Activated CD4-positive, CD25-positive, alpha-beta regulatory T cell treated with anti-CD3 and anti-CD28 coated beads, Interleukin-2, amount 50 U/mL, for 72 hours (primary cell): ENCODE results near the gene SMIM5.
"Not testable (repeated sequence)": the region's sequence is repeated elsewhere in the genome, so short reads cannot be mapped to it uniquely, and the experiment has no call there.

Experiments used
- DNase-seq: peaks from one replicate; pipeline ENCODE4 v3.0.0; 2021

Gene SMIM5

DNA sequence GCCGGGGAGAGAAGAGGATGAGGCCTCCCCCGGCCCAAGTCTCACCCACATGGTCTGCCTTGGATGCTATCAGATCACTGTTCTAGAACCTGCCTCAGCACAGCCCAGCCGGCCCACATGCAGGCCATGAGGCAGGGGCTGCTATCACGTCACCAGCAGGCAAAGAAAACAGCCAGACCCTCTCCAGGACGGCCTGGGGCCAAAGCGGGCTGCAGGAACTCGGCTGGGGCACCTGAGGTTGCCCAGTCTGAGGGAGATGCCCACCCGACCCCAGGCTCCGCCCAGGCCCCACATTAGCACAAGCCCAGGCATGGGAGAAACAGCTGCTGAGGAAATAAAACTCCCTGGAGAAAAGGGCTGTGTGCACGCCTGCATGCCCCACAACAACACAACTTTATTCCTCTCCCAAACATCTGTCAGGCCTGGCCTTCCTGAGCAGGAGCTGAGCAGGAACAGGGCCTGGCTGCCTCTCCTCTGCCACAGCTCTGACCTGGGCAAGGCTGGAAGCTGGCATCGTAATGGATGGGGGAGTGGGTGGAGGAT is 6.7 kb upstream of the SMIM5 start:
- no peak for DNase-seq

DNA sequence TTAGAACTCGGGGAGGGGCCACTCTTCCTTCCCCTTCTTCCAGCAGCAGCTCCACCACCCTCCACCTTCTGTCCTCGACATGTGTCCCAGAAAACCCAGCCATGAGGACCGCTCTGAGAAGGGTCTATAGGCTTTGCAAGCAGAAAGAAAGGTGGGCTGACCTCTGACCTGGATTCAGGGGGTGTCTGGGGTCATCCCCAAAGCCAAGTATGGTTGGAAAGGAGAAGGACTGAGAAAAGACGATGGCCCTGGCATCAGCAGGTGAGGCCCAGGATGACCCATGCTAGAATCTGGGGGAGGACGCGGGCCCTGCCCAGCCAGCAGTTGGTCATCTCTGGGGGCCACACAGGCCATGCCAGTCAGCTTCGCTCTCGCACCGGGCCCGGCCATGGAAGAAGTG is 6.1 kb upstream of the SMIM5 start:
- DNase-seq, result no peak

DNA sequence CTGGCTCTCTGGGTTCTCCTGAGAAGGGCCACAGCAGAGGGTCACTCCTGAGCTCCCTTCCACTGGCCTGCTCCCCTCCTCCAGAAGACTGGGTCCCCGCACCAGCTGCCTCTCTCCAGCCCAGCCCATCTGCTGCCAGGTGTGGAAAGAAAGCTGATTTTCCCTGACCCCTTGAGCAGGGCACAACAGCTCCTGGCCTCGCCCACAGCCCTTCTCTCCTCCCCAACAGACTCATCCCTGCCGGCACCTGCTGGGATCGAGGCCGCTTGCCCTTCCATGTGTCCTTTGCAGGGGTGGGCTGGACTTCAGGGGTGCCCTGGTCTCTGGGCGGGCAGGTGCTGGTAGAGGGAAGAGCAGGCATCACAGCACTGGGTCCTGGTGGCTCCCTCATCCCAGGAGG is 4.8 kb upstream of the SMIM5 start:
- no peak for DNase-seq

DNA sequence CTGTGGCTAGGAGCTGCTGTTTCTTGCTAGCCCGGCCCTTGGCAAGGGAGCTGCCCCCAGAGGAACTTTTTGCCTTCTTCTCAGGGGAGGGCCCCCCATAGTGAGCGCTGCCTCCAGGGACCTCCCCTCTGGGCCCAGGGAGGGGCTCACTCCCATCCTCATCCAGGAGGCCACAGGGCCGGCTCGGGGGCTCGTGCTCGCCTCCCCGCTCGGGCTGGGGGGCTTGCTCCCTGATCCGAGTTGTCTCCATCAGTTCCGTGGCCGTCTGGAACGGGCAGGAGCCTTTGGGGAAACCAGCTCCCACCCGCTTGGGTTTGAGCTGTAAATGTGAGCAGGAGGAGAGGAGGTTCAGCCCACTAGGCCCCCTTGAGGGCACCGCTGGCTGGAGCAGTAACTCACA is 4.1 kb upstream of the SMIM5 start:
- no peak for DNase-seq

DNA sequence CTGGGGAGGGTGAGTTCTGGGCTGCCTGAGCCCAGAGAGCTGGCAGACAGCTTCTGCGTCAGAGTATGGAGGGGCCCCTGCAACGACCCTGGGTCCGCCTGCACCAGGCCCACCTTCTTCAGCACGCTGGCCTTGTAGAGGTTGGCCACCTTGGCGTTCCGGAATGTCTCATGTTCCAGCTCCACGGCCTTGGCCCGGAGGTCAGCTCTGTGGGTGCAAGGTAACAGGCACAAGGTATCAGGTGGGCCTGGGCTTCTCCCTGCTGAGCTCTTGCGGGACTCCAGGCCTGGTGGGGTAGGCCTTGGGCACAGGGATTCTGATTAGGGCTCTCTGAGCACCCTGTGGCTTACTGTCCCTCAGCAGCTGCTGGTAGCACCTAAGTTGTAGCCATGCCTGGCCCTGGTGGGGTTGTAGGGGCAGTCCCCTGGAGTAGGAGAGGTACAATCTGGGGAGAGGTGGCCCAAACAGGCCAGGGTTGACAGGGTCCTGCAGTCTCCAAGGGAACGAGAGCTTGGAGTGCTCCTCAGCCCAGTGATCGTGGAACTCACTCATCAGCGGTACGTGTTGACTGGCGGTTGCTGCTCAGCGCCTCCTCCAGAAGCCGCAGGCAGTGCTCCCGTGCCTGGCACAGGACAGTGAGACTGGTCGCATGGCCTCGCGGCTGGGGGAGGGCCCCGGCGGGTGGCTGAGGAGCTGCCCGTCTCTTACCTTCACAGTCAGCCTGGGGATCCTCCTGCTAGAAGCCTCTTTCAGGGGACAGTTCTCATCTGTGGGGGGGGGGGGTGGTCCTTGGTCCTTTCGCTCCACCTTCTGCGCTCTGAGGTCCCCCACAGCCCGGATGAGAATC is 2.9 kb upstream of the SMIM5 start:
- DNase-seq, result no peak

DNA sequence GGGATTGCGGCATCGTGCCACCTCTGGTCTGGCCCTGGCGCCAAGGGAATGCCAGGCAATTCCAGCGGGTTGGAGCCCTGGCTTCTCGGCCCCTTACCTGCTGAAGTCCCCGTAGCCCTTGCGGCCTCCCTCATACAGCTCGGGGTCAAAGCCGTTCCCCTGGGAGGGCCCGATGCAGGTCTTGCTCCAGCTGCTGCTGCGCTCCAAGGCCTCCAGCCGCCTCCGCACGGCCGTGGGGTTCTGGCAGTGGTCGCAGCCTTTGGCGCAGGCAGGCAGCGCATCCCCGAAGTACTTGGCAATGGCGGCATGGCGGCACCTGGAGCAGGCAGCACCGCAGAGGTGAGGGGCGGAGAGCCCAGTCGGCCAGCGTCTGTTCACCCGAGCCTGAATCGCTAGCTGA is 1.9 kb upstream of the SMIM5 start:
- no peak for DNase-seq

DNA sequence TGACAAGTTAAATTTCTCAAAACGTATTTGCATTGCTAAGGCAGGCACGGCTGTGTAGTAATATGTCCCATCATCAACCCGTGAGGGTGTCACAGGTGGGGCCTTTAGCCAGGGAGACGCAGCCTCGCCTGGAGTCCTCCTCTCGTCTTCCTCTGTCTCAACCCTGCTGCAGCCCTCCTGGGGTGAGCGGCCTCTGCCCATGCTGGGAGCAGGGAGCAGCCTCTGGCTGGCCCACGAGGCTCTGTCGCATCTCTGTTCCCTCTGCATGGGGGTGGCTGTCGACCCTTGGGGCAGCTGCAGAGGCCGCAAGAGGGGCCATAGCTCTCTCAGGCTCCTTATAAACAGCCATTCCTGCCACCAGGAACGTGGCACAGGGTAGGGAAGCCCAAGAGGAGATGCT is 806 bp upstream of the SMIM5 start:
- DNase-seq, result no peak

DNA sequence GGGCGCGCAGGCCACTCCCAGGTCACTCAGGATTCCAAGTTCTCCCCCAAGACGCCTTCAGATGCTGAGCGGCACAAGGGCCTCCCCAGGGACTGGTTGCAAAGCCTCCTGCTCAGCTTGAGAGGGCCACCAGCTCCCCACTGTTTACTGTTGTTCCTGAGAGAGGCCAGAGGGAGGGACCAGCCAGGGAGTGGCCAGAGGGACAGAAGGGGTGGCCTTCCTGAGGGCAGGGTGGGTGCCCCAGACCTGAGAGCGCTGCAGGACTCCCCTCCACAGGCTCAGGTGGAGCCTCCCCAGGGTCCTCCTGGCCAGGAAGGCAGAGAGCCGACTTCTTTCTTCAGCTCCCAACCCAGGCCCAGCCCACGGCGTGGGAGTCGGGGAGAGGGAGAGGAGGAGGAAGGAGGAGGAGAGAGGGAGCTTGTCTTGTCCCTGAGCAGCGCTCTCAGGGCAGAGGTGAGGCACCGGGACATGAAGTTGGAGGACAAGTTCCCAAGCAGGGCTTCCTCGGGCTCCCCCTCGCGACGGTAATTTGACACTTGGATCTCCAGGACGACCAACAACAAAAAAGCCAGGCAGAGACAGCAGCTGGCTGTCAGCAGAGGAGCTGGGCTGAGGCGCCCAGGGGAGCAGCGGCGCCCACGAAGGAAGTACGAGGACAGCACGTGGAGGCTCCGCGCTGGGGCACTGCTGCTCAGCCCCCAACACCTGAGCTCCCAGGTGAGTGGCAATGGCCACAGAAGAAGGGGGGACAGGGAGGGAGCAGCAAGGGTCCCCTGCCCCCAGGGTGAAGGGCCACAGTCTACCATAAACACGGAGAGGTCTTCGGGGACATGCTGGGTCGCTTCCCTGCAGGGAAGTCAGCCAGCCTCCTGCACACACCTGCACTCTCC is 497 bp downstream of the SMIM5 start:
- no peak for DNase-seq

DNA sequence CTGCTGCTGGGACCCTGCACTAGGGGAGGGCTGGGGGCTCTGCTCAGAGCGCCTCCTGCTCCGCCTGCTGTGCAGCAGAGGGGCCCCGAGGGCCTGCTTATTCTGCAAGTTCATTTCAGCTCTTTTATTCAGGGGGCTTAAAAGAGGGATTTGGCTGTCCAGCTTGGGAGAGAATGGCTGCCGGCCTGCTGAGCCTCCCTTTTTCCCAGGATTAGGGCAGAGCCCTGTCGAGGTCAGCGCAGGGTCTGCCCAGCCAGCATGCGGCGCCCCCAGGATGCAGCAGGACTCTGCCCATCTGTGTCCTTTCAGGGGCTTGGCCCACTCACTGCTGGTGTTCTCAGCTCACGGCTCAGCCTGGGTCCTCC is 1.1 kb downstream of the SMIM5 start:
- no peak for DNase-seq

DNA sequence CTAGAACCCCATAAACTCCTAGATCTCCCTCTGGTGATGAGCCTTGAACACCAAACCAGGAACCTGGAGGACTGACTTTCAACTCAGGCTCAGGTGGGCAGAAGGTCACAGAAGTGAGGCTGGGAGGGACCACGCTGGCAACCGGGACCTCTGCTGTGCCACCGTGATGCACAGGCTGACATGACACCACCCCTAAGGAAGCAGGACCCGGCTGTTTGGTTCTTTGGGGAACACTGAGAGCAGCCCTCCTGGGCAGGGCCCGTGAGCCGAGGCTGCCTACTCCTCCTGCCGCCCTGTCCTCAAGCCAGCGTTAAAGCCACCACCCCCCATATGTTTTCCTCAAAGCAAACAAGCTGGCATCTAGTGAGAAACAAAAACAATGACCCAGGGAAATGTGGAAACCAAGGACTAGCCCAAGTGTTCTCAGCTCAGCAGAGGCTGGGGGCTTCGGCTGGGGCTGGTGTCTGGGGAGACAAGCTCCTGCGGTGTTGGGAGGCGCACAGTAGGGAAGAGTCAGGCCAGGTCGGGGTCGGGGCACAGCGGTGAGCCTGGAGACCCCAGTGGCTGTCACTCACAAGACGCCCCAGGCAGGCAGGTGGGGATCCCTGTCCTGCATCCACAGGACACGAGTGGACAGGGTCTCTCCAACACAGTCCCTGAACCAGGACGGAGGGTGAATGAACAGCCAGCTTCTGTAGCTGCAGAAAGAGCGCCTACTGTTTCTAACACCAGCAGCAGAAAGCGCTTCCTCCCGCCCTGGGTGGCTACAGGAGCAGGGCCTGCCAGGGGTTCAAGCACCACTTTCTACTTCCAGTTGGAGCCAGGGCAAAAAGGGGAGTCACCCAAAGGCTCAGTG is 1.7 kb downstream of the SMIM5 start:
- no peak for DNase-seq

DNA sequence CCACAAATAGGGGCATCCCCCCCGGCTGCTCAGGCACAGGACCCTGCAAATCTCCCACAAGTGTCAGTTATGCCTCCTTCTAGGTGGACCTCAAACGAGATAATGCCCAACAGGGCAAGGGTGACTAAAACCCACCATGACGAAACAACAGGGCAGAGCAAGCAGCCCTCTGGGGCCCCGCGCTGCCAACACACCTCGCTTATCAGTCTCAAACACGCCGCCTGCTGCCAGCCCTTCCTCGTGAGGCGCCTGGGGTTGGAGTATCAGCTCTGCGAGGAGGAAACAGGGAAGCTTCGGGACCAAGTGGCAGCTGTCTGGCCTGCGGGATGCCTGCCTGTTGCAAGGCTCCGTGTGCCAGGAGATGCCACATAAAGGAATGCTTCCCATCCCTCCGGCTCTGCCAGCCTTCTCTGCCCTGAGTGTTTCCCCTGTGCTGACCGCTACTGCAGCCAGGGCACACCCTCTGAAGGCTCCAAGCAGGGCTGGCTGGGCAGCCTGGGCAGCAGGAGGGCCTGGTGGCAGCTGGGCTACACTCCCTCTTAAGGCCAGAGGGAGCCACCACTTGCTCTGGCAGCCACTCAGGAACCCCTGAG is 2.5 kb downstream of the SMIM5 start:
- no peak for DNase-seq

DNA sequence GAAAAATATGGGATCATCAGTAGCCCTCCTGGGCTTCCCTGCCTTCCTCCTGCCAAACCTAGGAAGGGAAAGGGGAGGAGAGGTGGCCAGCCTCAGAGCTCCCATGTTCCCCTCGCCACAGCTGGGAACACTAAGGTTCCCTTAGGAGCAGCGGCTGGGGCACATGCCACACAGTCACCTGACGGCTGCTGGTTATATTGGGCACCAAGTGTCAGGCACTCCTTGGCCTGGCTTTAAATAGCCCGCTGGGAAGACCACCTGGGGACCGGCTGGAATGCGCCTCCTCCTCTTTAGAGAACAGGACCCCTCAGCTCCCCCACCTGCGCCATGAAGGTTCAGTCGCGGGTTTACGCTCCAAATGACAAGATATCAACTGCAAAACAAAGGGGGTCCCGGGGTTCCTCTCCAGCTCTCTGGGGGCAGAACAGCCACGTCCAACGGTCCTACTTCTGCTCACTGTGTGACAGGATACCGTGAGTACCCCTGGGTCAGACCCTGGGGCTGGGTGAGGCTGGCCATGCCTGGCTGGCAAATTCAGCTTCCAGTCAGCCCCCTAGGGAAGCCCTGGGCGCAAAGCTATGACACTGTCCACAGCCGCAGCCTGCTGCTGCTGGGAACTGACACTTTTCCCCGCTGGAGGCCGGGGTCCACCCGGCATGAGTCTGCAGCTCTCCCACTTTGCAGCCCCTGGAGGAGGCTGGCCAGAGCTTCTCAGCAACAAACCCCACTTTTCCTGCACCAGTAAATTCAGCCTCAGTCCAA is 3.3 kb downstream of the SMIM5 start:
- no peak for DNase-seq

DNA sequence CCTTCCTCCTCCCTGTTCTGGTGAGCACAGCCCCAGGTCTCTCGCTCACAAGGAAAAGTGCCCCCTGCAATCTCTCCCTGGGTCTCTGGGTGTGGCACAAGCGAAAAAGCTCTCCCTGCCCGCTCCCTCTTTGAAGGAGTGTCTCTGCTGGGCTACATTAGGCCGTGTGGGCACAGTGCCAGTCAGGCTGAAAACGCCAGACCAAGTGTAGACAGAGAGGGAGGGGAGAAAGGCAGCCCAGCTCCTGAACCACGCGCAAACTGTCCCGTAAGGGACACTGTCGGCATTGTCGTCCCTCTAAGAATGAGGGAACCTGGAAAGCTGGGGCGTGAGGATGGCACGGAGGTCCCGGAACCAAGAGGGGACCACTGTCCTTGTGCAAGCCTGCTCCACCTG is 3.9 kb downstream of the SMIM5 start:
- DNase-seq, result no peak

DNA sequence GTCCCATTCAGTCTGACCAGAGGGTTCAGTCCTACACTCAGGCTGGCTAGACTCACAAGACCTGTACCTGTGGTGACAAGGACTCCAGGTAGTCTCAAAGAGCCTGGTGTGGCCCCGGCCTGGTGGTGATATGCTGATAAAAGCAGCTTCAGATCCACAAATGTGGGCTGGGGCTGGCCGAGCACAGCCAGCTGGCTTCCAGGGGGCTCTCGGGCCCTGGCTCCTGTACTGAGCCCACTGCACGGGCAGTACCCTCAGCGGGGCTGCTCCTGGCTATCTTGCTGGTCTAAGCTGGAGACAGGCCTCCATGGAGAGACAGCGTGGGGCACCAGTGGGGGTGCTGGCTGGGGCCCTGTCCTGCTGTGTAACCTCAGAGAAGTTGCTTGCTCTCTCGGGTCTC is 4.3 kb downstream of the SMIM5 start:
- no peak for DNase-seq

DNA sequence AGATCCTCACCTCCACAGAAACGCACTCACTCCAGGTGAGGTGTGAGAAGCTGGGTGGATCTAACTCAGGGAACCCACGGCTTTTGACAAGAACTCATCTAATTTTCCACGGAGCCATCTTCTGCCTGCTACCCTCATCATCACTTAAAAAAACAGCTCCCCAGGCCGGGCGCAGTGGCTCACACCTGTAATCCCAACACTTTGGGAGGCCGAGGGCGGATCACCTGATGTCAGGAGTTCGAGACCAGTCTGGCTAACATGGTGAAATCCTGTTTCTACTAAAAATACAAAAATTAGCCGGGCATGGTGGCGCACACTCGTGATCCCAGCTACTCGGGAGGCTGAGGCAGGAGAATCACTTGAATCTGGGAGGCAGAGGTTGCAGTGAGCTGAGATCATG is 4.8 kb downstream of the SMIM5 start:
- DNase-seq, result not testable (repeated sequence)

DNA sequence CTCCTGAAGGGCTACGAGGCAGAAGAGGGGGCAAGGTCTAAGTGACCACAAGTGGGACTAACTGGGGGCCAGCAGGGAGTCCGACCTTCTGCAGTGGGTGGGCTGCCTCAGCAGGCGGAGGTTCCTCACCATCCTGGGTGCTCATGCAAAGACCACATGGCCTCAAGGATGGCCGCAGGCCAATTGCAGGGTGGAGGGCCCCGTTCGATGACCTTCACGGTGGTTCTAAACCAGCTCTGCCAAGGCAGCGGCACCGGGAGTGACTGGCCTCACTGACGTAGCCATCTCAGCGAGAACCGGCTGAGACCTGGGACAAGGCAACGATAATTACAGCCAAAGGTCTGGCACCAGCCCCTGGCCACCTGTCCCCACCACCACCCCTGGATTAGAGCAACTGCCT is 5.7 kb downstream of the SMIM5 start:
- DNase-seq, result no peak

DNA sequence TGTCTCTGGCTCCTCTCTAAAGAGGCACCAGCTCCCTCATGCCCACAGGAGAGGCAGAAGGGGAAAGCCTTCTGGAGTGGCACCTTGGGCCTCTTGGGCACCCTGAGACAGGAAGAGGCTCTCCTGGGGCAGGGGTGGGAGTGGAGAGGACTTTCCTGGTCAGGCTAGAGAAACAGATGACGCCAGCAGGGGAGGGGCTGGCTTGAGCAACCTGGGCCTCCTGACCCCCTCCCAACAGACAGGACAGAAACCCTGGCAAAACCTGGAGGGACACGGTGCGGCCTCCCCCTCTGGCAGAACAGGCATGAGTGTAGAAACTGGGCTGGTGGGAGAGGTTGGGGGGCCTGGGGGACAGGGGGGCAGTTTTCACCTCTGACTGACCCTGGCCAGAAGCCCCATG is 6.1 kb downstream of the SMIM5 start:
- DNase-seq, result no peak

DNA sequence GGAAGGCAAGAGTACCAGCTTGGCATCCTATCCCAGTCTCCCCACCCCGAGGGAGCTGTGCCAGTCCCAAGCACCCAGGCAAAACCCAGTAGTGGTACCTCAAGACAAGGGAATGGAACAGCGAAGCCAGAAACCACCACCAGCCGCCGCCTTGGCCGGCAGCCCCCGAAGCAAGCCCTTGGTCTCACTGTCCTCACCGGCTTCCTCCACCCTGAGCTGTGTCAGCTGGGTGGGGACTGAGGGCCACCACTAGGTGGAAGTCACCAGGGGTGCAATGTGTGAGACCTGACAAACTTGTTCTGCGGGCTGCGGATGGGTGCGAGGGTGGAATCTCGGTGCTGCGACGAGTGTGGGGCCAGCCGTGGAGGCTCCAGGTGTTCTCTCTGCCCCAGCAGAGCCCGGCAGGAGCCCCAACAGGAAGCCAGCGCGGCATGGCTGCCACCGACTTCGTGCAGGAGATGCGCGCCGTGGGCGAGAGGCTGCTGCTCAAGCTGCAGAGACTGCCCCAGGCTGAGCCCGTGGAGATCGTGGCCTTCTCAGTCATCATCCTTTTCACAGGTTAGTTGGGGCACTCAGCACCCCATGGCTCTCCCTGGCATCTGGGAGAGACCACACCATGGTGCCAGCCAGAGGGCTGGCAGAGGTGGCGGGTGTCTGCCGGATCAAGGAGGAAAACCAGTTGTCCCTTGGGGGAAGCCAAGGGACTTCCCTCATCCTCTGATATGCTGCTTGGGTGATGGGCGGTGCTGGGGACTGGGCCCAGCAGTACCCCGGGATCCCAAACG is 6.7 kb downstream of the SMIM5 start:
- no peak for DNase-seq

DNA sequence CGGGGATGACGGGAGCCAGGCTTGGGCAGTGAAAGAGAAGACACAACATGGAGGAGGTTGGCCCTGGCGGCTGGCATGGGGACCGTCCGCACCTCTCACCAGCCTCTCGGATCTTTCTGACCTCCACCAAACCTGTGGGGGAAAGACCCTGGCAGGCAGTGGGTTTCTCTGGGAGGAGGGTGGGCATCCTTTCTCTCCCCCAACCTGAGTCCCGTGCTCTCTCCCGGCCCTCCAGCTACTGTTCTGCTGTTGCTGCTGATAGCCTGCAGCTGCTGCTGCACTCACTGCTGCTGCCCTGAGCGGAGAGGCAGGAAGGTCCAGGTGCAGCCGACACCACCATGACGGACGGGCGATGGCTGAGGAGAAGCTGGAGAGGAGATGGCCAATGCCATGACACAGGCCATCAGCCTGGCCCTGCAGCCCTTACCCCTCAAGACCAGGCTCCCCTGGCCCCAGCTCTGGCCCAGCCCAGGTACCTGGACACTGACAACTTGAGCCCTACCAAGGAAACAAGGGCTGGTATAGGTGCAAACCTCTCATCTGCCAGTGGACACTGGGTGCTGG is 7.4 kb downstream of the SMIM5 start:
- no peak for DNase-seq

DNA sequence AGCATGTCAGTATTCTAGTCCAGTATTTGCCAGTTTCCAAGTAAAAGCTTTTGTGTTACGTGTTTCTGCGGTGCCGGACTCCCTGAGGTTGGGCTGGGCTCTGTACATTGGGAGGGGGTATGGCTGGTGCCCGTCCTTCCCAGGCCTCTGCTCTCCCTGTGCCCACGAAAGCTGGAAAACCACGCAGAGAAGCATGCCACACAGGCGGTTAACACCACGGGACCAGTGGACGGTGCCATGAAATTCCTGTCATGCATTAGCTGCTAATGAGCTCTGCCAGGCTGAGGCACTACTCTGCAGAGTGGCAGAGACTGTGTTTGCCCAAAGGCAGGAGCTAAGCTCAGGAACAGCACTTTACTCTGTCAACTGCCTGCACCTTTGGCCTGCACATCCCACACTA is 8.1 kb downstream of the SMIM5 start:
- no peak for DNase-seq
